H1 (cell line): ENCODE measurements around the gene MCM5. TPM values are rescaled to one million over a fixed set of nuclear protein-coding genes. Genes with fewer than 3 reads are reported as not detected.

Experiments
- EGR1 ChIP-seq: IDR thresholded peaks from 2 replicates; pipeline ENCODE4 v1.6.1; 2011; ENCODE audit warnings: low read depth, low read length, borderline replicate concordance
- KDM1A ChIP-seq: fragments of 200-600, 300-600 bp; sonication (generic); IDR thresholded peaks from 2 replicates; pipeline ENCODE4 v1.7.1; 2016; ENCODE audit warnings: mild to moderate bottlenecking, low read length, borderline replicate concordance
- SP1 ChIP-seq: IDR thresholded peaks from 2 replicates; pipeline ENCODE4 v1.6.1; 2011; ENCODE audit warnings: low read depth, low read length
- polyA plus RNA-seq, 7 experiments: library from polyadenylated mRNA; depleted of rRNA in 3 of 7; stranded (reverse) in 5 of 7; unstranded in 2 of 7; fragments of >200 nt in 5 of 7; fragments of 200-250 nt in 2 of 7; gene quantifications; 1 replicate in 5 of 7; 2 replicates in 1 of 7; 4 replicates in 1 of 7; pipeline versions ENCODE4 v1.2.1 to v1.2.3, GENCODE V29; 2011 to 2013; ENCODE audit warnings: missing spikeins in 2 of 7, mixed read lengths in 2 of 7
- total RNA-seq: library from RNA; stranded (reverse); fragmentation: NEBNext Ultra II Directional; extraction: Animal tissue kit (Norgen Biotek cat#: 25700); gene quantifications from 2 replicates; pipeline ENCODE4 v1.2.1, GENCODE V29; 2021
- TF ChIP-seq, protein P1 (sequence below): fragments of 300-600 bp; sonication (generic); IDR thresholded peaks from 2 replicates; pipeline ENCODE4 v1.7.1; 2012; ENCODE audit warnings: low read length, moderate library complexity, mild to moderate bottlenecking, inconsistent platforms; ENCODE audit not compliant: insufficient replicate concordance

Gene MCM5
- total and polyA plus RNA-seq, 2 of the 8 experiments (the other 6 are each of a cell fraction or from before 2014, with no cell fraction given): 210 to 305 TPM

DNA sequence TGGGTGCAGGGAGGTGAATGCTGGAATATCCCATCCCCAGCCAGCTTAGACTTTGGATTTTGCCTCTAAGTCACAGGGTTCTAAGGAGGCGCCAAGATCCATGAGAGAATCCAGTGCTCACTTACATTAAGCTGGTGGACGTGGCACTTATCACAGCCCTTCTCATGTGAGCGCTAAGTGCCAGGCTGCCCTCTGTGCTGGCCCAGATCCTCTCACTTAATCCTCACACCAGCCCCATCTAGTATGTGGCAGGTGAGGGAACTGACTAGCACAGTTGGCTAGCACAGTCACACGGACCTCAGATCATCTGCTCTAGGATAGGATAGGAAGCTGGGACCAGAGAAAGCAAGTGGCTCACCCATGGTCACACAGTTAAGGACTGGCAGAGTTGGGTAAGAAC lies 15.4 kb upstream of the MCM5 start (continued):
- TF ChIP-seq KDM1A (no peak), SP1 (no peak), EGR1 (no peak)
- TF ChIP-seq, protein P1, sequence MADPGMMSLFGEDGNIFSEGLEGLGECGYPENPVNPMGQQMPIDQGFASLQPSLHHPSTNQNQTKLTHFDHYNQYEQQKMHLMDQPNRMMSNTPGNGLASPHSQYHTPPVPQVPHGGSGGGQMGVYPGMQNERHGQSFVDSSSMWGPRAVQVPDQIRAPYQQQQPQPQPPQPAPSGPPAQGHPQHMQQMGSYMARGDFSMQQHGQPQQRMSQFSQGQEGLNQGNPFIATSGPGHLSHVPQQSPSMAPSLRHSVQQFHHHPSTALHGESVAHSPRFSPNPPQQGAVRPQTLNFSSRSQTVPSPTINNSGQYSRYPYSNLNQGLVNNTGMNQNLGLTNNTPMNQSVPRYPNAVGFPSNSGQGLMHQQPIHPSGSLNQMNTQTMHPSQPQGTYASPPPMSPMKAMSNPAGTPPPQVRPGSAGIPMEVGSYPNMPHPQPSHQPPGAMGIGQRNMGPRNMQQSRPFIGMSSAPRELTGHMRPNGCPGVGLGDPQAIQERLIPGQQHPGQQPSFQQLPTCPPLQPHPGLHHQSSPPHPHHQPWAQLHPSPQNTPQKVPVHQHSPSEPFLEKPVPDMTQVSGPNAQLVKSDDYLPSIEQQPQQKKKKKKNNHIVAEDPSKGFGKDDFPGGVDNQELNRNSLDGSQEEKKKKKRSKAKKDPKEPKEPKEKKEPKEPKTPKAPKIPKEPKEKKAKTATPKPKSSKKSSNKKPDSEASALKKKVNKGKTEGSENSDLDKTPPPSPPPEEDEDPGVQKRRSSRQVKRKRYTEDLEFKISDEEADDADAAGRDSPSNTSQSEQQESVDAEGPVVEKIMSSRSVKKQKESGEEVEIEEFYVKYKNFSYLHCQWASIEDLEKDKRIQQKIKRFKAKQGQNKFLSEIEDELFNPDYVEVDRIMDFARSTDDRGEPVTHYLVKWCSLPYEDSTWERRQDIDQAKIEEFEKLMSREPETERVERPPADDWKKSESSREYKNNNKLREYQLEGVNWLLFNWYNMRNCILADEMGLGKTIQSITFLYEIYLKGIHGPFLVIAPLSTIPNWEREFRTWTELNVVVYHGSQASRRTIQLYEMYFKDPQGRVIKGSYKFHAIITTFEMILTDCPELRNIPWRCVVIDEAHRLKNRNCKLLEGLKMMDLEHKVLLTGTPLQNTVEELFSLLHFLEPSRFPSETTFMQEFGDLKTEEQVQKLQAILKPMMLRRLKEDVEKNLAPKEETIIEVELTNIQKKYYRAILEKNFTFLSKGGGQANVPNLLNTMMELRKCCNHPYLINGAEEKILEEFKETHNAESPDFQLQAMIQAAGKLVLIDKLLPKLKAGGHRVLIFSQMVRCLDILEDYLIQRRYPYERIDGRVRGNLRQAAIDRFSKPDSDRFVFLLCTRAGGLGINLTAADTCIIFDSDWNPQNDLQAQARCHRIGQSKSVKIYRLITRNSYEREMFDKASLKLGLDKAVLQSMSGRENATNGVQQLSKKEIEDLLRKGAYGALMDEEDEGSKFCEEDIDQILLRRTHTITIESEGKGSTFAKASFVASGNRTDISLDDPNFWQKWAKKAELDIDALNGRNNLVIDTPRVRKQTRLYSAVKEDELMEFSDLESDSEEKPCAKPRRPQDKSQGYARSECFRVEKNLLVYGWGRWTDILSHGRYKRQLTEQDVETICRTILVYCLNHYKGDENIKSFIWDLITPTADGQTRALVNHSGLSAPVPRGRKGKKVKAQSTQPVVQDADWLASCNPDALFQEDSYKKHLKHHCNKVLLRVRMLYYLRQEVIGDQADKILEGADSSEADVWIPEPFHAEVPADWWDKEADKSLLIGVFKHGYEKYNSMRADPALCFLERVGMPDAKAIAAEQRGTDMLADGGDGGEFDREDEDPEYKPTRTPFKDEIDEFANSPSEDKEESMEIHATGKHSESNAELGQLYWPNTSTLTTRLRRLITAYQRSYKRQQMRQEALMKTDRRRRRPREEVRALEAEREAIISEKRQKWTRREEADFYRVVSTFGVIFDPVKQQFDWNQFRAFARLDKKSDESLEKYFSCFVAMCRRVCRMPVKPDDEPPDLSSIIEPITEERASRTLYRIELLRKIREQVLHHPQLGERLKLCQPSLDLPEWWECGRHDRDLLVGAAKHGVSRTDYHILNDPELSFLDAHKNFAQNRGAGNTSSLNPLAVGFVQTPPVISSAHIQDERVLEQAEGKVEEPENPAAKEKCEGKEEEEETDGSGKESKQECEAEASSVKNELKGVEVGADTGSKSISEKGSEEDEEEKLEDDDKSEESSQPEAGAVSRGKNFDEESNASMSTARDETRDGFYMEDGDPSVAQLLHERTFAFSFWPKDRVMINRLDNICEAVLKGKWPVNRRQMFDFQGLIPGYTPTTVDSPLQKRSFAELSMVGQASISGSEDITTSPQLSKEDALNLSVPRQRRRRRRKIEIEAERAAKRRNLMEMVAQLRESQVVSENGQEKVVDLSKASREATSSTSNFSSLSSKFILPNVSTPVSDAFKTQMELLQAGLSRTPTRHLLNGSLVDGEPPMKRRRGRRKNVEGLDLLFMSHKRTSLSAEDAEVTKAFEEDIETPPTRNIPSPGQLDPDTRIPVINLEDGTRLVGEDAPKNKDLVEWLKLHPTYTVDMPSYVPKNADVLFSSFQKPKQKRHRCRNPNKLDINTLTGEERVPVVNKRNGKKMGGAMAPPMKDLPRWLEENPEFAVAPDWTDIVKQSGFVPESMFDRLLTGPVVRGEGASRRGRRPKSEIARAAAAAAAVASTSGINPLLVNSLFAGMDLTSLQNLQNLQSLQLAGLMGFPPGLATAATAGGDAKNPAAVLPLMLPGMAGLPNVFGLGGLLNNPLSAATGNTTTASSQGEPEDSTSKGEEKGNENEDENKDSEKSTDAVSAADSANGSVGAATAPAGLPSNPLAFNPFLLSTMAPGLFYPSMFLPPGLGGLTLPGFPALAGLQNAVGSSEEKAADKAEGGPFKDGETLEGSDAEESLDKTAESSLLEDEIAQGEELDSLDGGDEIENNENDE: no peak
